Astrocyte of the cerebellum (primary cell): Measurements from ENCODE around the gene DAB2IP.
A peak's percentile ranks its signal among the peaks of the same experiment; 100 is the strongest.

ENCODE experiments used
- DNase-seq: peaks from one replicate; pipeline ENCODE4 v3.0.0-alpha.2; 2011; ENCODE audit warnings: low read depth
- H3K4me3 ChIP-seq: 2 replicates; pipeline ENCODE4 v1.5.1; 2011; ENCODE audit warnings: mild to moderate bottlenecking, low read depth, low read length, moderate library complexity
- in situ Hi-C: cut with HindIII; loops from 2 replicates; pipeline ENCODE4 v1.10.0; 2017; ENCODE audit warnings: low sequenced_read_pairs
- TF ChIP-seq, protein P1 (sequence below): IDR thresholded peaks from 2 replicates; pipeline ENCODE4 v1.5.1; 2012; ENCODE audit warnings: low read length, low read depth, moderate library complexity, mild to moderate bottlenecking; ENCODE audit errors: missing control alignments

The DAB2IP gene

DNA sequence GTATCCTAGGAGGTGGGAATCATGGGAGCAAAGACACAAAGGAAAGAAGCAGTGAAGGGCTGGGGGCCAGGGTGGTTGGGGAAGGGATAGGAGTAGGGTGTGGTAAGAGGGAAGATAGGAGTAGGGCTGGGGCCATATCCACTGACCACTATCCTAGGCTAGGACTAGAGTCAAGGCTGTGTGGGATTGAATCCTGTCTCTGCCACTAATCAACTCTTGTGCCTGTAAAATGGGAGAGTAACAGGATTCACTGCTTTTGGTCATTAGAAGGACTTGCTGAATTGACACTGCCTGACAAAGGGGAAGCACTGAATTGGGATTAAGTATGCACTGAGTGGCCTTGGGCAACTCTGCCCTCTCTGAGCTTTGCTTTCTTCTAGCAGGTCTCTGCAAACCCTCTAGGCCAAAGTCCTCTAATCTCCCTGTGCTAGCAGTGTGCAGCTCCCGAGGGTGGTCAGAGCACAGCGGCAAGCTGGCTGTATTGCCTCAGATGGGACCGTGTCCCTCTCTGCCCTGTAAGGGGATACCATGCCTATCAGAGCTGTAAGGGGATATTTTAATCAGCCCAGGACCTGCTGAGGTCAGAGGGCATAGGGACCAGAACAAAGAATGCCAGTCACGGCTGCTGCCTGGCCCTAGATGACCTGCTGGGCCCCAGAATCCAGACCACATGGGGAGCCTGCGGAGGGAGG is 12.4 kb upstream of the DAB2IP start:
- DNase-seq: no peak
- TF ChIP-seq, protein P1, sequence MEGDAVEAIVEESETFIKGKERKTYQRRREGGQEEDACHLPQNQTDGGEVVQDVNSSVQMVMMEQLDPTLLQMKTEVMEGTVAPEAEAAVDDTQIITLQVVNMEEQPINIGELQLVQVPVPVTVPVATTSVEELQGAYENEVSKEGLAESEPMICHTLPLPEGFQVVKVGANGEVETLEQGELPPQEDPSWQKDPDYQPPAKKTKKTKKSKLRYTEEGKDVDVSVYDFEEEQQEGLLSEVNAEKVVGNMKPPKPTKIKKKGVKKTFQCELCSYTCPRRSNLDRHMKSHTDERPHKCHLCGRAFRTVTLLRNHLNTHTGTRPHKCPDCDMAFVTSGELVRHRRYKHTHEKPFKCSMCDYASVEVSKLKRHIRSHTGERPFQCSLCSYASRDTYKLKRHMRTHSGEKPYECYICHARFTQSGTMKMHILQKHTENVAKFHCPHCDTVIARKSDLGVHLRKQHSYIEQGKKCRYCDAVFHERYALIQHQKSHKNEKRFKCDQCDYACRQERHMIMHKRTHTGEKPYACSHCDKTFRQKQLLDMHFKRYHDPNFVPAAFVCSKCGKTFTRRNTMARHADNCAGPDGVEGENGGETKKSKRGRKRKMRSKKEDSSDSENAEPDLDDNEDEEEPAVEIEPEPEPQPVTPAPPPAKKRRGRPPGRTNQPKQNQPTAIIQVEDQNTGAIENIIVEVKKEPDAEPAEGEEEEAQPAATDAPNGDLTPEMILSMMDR: no peak

DNA sequence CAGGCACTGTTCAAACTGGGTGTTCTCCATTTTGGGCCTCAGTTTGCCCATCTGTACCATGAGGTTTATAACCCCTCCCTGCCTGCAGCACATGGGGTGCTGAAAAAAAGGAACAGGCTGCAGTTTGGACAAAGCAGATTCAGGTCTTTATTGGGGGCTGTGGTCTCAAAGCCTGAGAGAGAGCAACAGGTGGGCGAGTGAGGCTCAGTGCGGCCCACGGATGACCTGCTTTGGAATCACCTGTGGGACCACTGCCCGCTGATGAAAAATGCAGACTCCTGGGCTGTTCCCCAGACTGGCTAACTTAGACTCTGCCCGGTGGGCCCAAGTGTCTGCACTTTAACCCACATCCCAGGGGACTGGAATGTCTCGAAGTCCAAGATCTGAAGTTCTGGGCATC is 11.8 kb upstream of the DAB2IP start:
- in situ Hi-C loops: no loop called here
- TF ChIP-seq, protein P1: no peak
- no peak for DNase-seq
- H3K4me3 ChIP-seq: no peak overlapping the region

More for the DNA sequence above, 12.4 kb upstream of the DAB2IP start:
- in situ Hi-C loops: no loop called here
- H3K4me3 ChIP-seq: no peak overlapping the region

DNA sequence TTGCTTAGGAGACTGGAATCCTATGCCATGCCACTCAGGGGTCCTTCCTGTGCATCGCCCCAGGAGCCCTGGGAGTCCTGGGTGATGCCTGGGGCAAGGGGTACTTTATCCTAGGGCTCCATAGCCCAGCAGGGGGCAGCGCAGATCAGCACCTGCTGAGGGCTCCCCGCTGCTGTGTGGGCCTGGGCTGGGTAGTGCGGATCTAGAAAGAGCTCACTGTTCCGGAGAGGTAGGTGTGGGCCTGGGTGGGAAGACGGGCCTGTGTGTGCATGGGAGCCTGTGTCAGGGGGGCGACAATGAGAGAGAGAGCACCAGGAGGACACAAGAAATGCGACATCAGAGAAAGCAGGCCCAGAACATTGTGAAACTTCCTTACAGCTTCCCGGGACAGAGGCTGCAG is 11.4 kb upstream of the DAB2IP start:
- in situ Hi-C loops: no loop called here
- no peak overlapping the region for H3K4me3 ChIP-seq
- no peak for DNase-seq
- TF ChIP-seq, protein P1: peak; percentile 42

DNA sequence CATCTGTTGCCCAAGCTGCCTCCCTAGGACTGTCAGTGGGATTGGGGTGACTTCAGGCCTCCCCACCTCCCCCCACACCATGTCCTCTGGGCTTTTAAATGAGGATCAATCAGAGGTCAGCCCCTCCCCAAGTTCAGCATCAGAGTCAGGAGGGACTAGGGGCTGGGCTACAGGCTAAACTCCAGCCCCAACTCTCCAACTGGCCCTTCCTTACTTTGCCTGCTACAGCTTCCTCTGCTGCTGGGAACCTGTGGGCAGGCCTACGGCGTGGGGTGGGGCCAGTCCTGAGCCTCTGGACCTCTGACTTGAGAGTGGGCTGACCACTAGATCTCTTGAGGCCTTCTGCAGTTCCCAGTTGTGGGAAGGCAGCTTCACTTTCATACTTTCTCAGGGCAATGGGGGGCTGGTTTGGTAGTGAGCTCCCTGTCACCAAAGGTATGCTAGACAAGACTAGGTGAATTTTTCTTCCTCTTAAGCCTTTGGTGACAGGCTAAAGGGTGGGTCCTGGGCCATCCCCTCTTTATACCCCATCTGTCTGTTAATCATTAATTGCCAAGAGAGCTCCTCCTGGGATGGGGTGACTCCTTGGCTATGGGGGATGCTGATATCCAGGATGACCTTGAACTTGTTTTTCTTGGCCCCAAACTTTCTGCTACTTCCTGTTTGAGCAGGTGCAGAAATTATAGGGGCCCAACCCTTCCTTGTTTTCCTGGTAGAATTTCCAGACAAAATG is 10.8 kb upstream of the DAB2IP start:
- no peak overlapping the region for H3K4me3 ChIP-seq
- in situ Hi-C loops: no loop called here
- TF ChIP-seq, protein P1: no peak
- no peak for DNase-seq

DNA sequence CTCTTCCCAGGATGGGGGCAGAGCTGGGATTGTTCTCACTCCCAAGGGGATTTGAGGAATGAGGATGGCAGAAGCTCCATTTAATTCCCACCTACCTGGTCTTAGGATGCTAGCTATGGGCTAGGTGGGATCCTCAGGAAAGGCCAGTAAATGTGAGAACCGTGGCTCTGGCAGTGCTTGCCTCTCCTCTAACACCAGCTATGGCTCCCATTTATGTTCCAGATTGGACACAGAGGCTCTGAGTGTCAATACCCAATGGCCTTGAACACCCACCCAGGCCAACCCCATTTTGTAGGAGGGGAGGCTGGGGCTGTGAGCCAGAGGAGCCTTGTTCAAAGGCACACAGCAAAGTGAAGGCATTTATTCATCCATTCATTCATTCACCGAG is 10.2 kb upstream of the DAB2IP start:
- TF ChIP-seq, protein P1: no peak
- in situ Hi-C loops: no loop called here
- DNase-seq: no peak
- no peak overlapping the region for H3K4me3 ChIP-seq

DNA sequence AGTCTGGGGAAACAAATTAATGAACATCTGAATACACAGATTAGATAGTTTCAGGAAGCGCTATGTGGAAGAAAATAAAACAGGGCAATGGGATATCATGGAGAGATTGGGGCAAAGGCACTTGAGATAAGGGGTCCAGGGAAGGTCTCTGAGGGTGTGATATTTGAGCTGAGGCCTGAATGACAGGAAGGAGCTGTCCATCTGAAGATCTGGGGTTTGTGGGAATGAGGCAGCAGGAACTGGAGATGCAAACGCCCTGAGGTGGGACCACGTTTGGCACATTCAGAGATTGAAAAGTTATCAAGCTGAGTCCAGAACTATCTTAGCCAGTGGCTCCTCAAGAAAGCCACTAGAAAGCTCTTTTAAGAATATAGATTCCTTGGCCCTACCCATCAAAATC is 8.7 kb upstream of the DAB2IP start:
- TF ChIP-seq, protein P1: no peak
- in situ Hi-C loops: no loop called here
- DNase-seq: no peak

More for the DNA sequence above, 8.7 kb upstream of the DAB2IP start:
- no peak overlapping the region for H3K4me3 ChIP-seq
